Neutrophil (primary cell): ENCODE data around the gene NBL1.

Experiments used
- H3K27ac ChIP-seq: fragments of 200-600 bp; sonication (generic); 2 replicates; pipeline ENCODE4 v1.5.1; 2016; ENCODE audit warnings: mild to moderate bottlenecking, moderate library complexity
- H3K27me3 ChIP-seq: fragments of 200-600 bp; sonication (generic); 2 replicates; pipeline ENCODE4 v1.6.0; 2016; ENCODE audit warnings: mild to moderate bottlenecking
- H3K36me3 ChIP-seq: fragments of 200-600 bp; sonication (generic); 2 replicates; pipeline ENCODE4 v1.5.1; 2017
- H3K4me1 ChIP-seq, 2 experiments: fragments of 200-600 bp in 1 of 2; sonication (generic) in 1 of 2; 1 replicate in 1 of 2; 2 replicates in 1 of 2; pipeline versions ENCODE4 v1.5.1 to v1.6.1; 2013 to 2016; ENCODE audit warnings: low read depth in 1 of 2, low read length in 1 of 2, mild to moderate bottlenecking in 1 of 2, moderate library complexity in 1 of 2; ENCODE audit not compliant: control insufficient read depth in 1 of 2, insufficient read depth in 1 of 2
- H3K4me3 ChIP-seq, 2 experiments: fragments of 200-600 bp in 1 of 2; sonication (generic) in 1 of 2; 1 replicate in 1 of 2; 2 replicates in 1 of 2; pipeline ENCODE4 v1.5.1; 2013 to 2016; ENCODE audit warnings: low read depth in 1 of 2, low read length in 1 of 2, mild to moderate bottlenecking in 1 of 2, moderate library complexity in 1 of 2
- H3K9me3 ChIP-seq: fragments of 200-600 bp; sonication (generic); 2 replicates; pipeline ENCODE4 v1.5.1; 2016
- TF ChIP-seq, protein P1 (sequence below): fragments of 200-600 bp; sonication (generic); IDR thresholded peaks from 2 replicates; pipeline ENCODE4 v1.5.1; 2016; ENCODE audit warnings: antibody characterized with exemption

The NBL1 gene

DNA sequence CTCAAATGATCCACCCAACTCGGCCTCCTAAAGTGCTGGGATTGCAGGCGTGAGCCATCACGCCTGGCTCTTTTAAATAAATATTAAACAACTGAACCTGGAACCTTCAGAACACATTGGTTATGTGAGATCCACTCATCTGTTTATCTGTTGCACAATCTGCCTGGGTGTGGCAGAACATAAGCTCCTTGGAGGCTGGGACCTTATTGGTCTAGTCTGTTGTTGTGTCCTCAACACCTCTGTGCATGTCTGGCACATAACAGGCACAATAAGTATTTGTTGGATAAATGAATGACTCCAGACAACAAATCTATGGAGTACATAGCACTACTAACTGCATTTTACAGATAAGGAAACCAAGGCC lies 4.1 kb upstream of the NBL1 start:
- H3K27ac ChIP-seq: no peak overlapping the region
- no peaks in the 10 kb centered on the region for H3K36me3 ChIP-seq
- TF ChIP-seq, protein P1, sequence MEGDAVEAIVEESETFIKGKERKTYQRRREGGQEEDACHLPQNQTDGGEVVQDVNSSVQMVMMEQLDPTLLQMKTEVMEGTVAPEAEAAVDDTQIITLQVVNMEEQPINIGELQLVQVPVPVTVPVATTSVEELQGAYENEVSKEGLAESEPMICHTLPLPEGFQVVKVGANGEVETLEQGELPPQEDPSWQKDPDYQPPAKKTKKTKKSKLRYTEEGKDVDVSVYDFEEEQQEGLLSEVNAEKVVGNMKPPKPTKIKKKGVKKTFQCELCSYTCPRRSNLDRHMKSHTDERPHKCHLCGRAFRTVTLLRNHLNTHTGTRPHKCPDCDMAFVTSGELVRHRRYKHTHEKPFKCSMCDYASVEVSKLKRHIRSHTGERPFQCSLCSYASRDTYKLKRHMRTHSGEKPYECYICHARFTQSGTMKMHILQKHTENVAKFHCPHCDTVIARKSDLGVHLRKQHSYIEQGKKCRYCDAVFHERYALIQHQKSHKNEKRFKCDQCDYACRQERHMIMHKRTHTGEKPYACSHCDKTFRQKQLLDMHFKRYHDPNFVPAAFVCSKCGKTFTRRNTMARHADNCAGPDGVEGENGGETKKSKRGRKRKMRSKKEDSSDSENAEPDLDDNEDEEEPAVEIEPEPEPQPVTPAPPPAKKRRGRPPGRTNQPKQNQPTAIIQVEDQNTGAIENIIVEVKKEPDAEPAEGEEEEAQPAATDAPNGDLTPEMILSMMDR: no peak
- no peak overlapping the region for H3K4me3 ChIP-seq
- peaks cover 0 to 8% of the 10 kb centered on the region in 2 experiments for H3K4me1 ChIP-seq
- H3K27me3 ChIP-seq: peaks cover 68% of the 10 kb centered on the region
- H3K9me3 ChIP-seq: no peaks in the 10 kb centered on the region

DNA sequence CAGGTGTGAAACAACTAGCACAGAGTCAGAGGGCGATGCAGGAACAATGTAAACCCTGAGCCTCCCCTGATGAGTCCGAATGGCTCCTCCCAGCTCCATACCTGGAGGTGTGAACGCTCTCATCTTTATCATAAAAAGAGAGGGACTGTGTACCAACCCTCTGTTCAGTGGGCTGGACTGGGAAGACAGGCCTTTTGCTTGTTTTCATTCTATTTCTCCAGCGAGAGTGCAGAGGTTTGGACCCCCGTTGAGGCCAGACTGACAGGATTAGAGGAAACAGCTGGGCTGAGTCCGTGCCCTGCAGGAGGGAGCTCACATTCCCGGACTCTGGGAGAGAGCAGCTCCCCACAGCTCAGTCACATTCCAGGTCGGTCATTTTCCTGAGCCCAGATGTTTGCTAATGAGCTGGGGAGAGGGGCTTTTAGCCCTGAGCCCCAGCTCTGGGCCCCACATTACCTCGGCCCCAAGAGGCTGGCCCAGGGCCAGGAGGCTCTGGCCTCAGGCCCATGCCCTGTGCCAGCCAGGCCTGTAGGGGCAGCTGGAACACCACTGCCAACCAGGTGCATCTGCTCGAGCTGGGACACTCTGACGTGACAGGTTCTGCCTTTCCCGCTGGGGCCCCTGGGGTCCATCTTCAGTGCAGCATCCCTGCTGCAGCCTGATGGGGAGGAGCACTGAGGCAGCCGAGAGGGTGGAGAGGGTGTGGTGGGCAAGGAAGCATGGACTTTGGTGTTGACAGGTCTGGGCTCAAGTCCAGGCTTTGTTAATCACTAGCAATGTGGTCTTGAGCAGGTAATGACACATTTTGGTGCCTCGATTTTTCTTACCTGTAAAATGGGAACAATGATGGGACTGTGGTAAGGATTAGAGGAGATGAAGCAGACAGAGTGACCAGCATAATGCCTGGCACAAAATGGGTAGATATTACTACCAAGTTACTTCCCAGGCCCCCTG lies 3.5 kb upstream of the NBL1 start:
- H3K4me3 ChIP-seq: no peak overlapping the region
- peaks cover 0 to 14% of the 10 kb centered on the region in 2 experiments for H3K4me1 ChIP-seq
- TF ChIP-seq, protein P1: no peak
- no peak overlapping the region for H3K27ac ChIP-seq
- H3K9me3 ChIP-seq: no peaks in the 10 kb centered on the region
- peaks cover 74% of the 10 kb centered on the region for H3K27me3 ChIP-seq
- no peaks in the 10 kb centered on the region for H3K36me3 ChIP-seq

DNA sequence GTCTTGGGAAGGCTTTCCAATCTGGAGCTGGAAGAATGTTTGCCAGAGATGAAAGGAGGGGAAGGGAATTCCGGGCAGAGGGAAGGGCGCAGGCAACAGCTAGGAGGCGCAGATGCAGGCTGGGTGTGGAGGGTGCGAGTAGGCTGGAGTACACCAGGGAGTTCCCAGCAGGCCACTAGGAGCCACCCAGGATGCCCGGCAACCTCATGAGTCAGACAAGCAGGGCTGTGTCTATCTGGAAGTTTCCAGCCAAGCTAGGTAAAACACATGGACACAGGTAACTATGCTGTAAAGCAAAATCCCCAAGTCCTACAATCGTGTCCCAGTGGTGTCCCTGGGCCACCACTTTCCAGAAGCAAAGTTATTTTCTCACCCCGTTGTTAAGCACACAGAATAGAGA lies 990 bp upstream of the NBL1 start:
- Histone ChIP-seq H3K36me3 (no peaks in the 10 kb centered on the region), H3K27ac (no peak overlapping the region), H3K27me3 (peaks cover 97% of the 10 kb centered on the region), H3K4me3 (no peak overlapping the region), H3K4me1 (peaks cover 0 to 14% of the 10 kb centered on the region in 2 experiments), H3K9me3 (no peaks in the 10 kb centered on the region)
- TF ChIP-seq, protein P1: no peak

DNA sequence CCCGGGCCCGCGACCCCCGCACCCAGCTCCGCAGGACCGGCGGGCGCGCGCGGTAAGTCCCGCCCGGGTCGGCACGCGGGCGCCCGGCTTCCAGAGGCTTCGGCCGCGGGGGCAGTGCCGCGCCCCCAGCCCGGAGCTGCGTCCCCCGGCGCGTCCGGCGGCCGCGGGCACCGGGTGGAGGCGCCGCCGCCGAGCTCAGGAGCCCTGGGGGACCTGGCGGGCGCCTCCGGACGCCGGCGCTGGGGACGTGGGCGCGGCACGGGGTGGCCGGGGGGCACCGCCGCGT lies 227 bp downstream of the NBL1 start:
- peaks cover 96% of the 10 kb centered on the region for H3K27me3 ChIP-seq
- no peak overlapping the region for H3K27ac ChIP-seq
- H3K9me3 ChIP-seq: no peaks in the 10 kb centered on the region
- H3K4me1 ChIP-seq: peaks cover 0 to 14% of the 10 kb centered on the region in 2 experiments
- H3K36me3 ChIP-seq: no peaks in the 10 kb centered on the region
- no peak overlapping the region for H3K4me3 ChIP-seq
- TF ChIP-seq, protein P1: no peak

DNA sequence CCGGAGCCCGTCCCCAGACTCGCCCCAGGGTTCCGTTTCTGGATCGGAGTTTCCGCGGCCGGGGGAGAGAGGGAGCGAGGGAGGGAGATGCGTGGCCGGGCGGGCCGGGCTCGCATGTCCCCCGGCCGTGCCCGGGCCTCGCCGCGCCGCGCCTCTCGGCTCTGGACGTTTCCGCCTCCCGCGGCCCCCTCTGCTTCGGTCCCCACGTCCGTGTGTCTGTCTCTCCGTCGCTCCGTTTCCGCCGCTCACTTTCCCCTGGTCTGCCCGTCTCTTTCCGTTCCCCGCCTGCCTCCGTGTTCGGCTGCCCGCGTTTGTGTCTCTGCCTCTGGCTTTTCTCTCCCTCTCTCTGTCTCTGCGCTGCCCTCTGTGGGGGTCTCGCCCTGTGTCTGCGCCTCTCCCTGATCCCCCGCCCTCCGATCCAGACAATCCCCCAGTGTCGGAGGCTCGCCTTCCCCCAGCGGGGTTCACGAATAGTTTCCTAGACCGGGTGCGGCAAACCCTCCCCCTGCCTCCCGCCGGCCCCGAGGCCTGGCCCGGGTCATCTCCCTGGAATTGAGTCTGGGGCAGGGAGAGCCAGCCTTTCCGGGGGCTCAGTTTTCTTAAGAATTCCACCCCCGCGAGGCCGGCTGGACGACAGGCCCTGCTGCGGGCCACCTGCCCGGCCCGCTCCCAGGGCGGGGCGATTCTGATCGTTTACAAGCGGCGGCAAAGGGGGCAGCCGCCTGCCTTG lies 735 bp downstream of the NBL1 start:
- TF ChIP-seq, protein P1: no peak
- peaks cover 0 to 14% of the 10 kb centered on the region in 2 experiments for H3K4me1 ChIP-seq
- H3K36me3 ChIP-seq: no peaks in the 10 kb centered on the region
- no peak overlapping the region for H3K27ac ChIP-seq
- H3K9me3 ChIP-seq: no peaks in the 10 kb centered on the region
- H3K4me3 ChIP-seq: no peak overlapping the region
- H3K27me3 ChIP-seq: peaks cover 95% of the 10 kb centered on the region
